Measurements from ENCODE around the gene SYTL3. TPM values are rescaled to one million over a fixed set of nuclear protein-coding genes. Genes with fewer than 3 reads are reported as not detected.

Gene SYTL3
- total RNA-seq, 2 experiments from 2014 or later, result 163 to 180 TPM

- no peak for DNase-seq
- H3K4me3 Mint-ChIP-seq, result no peak overlapping the region
These were observed 131.3 kb downstream of the SYTL3 start for GRCh38 chr6:158780988-158781691.

GRCh38 chr6:158781692-158782373 lies 132.0 kb downstream of the SYTL3 start:
- no peak overlapping the region for H3K27ac Mint-ChIP-seq
- no peak overlapping the region for H3K4me3 Mint-ChIP-seq
- no peak for DNase-seq
- no peaks in the 10 kb centered on the region for H3K27me3 Mint-ChIP-seq
- ATAC-seq, result no peak
- intact Hi-C loops (cut with DNase I, micrococcal nuclease), result no loop called here
- ChIA-PET POLR2A (interaction anchor here (0.6 kb wide), 1 partner anchor 107 kb away, joined by 3 read pairs; no protein-coding TSS in a partner anchor), CTCF (interaction anchor here (0.6 to 1.1 kb wide), 3 partner anchors 90 to 395 kb away, joined by 3 to 5 read pairs (median 3); no protein-coding TSS in a partner anchor)
- no peaks in the 10 kb centered on the region for H3K9me3 Mint-ChIP-seq (ENCODE audit: low read depth)
- H3K36me3 Mint-ChIP-seq (ENCODE audit: low read depth), result peaks cover 79% of the 10 kb centered on the region
- peaks cover 24% of the 10 kb centered on the region for H3K4me1 Mint-ChIP-seq

More at GRCh38 chr6:158780988-158781691, 131.3 kb downstream of the SYTL3 start:
- ChIA-PET CTCF (interaction anchor here (0.6 to 1.6 kb wide), 7 partner anchors 8 to 395 kb away, joined by 3 to 5 read pairs (median 3); no protein-coding TSS in a partner anchor), POLR2A (interaction anchor here (0.6 kb wide), 1 partner anchor 121 kb away, joined by 3 read pairs; no protein-coding TSS in a partner anchor)
- intact Hi-C loops (cut with DNase I, micrococcal nuclease), result no loop called here
- Mint-ChIP-seq H3K27me3 (no peaks in the 10 kb centered on the region), H3K4me1 (peaks cover 27% of the 10 kb centered on the region), H3K9me3 (ENCODE audit: low read depth) (no peaks in the 10 kb centered on the region), H3K36me3 (ENCODE audit: low read depth) (peaks cover 76% of the 10 kb centered on the region), H3K27ac (no peak overlapping the region)
- ATAC-seq, result no peak

GRCh38 chr6:158782432-158783166 lies 132.7 kb downstream of the SYTL3 start:
- Mint-ChIP-seq H3K9me3 (ENCODE audit: low read depth) (no peaks in the 10 kb centered on the region), H3K4me3 (no peak overlapping the region), H3K36me3 (ENCODE audit: low read depth) (peaks cover 78% of the 10 kb centered on the region), H3K27me3 (no peaks in the 10 kb centered on the region), H3K27ac (no peak overlapping the region), H3K4me1 (peaks cover 18% of the 10 kb centered on the region)
- CTCF ChIA-PET, result interaction anchor here (0.6 to 1.0 kb wide), 2 partner anchors 37 to 190 kb away, joined by 4 to 5 read pairs; no protein-coding TSS in a partner anchor
- no peak for ATAC-seq
- DNase-seq, result no peak
- POLR2A ChIA-PET, result no interaction called here
- intact Hi-C loops (cut with DNase I, micrococcal nuclease), result no loop called here

GRCh38 chr6:158783167-158783450 lies 133.3 kb downstream of the SYTL3 start:
- Mint-ChIP-seq H3K27ac (no peak overlapping the region), H3K36me3 (ENCODE audit: low read depth) (peaks cover 77% of the 10 kb centered on the region), H3K4me1 (peaks cover 19% of the 10 kb centered on the region), H3K4me3 (no peak overlapping the region), H3K27me3 (no peaks in the 10 kb centered on the region), H3K9me3 (ENCODE audit: low read depth) (no peaks in the 10 kb centered on the region)
- ATAC-seq, result no peak
- intact Hi-C loops (cut with DNase I, micrococcal nuclease), result no loop called here
- ChIA-PET POLR2A (no interaction called here), CTCF (interaction anchor here (0.6 kb wide), 1 partner anchor 37 kb away, joined by 4 read pairs; no protein-coding TSS in a partner anchor)
- no peak for DNase-seq

GRCh38 chr6:158783851-158784250 lies 134.0 kb downstream of the SYTL3 start:
- DNase-seq (no peak), ATAC-seq (no peak)
- Mint-ChIP-seq H3K27ac (no peak overlapping the region), H3K27me3 (no peaks in the 10 kb centered on the region), H3K9me3 (ENCODE audit: low read depth) (no peaks in the 10 kb centered on the region), H3K4me3 (no peak overlapping the region), H3K36me3 (ENCODE audit: low read depth) (peaks cover 76% of the 10 kb centered on the region), H3K4me1 (peaks cover 16% of the 10 kb centered on the region)
- intact Hi-C loops (cut with DNase I, micrococcal nuclease), result no loop called here
- ChIA-PET POLR2A (no interaction called here), CTCF (no interaction called here)

GRCh38 chr6:158784505-158784904 lies 134.7 kb downstream of the SYTL3 start:
- H3K4me3 Mint-ChIP-seq, result no peak overlapping the region
- ATAC-seq (no peak), DNase-seq (no peak)
- peak overlapping the region; percentile 6 for H3K27ac Mint-ChIP-seq
- peaks cover 18% of the 10 kb centered on the region for H3K4me1 Mint-ChIP-seq
- POLR2A ChIA-PET, result no interaction called here
- CTCF ChIA-PET, result interaction anchor here (1.1 kb wide), 1 partner anchor 189 kb away, joined by 3 read pairs; no protein-coding TSS in a partner anchor
- no peaks in the 10 kb centered on the region for H3K9me3 Mint-ChIP-seq (ENCODE audit: low read depth)
- peaks cover 77% of the 10 kb centered on the region for H3K36me3 Mint-ChIP-seq (ENCODE audit: low read depth)
- intact Hi-C loops (cut with DNase I, micrococcal nuclease), result no loop called here
- H3K27me3 Mint-ChIP-seq, result no peaks in the 10 kb centered on the region

- Mint-ChIP-seq H3K27me3 (no peaks in the 10 kb centered on the region), H3K27ac (no peak overlapping the region), H3K9me3 (ENCODE audit: low read depth) (no peaks in the 10 kb centered on the region), H3K4me1 (peaks cover 23% of the 10 kb centered on the region), H3K36me3 (ENCODE audit: low read depth) (peaks cover 82% of the 10 kb centered on the region), H3K4me3 (no peak overlapping the region)
- CTCF ChIA-PET, result interaction anchor here (0.7 to 1.1 kb wide), 2 partner anchors 9 to 189 kb away, joined by 3 read pairs; no protein-coding TSS in a partner anchor
- ATAC-seq (no peak), DNase-seq (no peak)
- intact Hi-C loops (cut with DNase I, micrococcal nuclease), result no loop called here
- POLR2A ChIA-PET, result interaction anchor here (0.7 kb wide), 1 partner anchor 932 kb away, joined by 4 read pairs; no protein-coding TSS in a partner anchor
These were observed 135.2 kb downstream of the SYTL3 start for GRCh38 chr6:158785036-158785435.

GRCh38 chr6:158786645-158787304 lies 136.9 kb downstream of the SYTL3 start:
- Mint-ChIP-seq H3K9me3 (ENCODE audit: low read depth) (no peaks in the 10 kb centered on the region), H3K27me3 (no peaks in the 10 kb centered on the region), H3K36me3 (ENCODE audit: low read depth) (peaks cover 77% of the 10 kb centered on the region), H3K27ac (no peak overlapping the region), H3K4me1 (peaks cover 39% of the 10 kb centered on the region), H3K4me3 (no peak overlapping the region)
- intact Hi-C loops (cut with DNase I, micrococcal nuclease), result no loop called here
- DNase-seq (no peak), ATAC-seq (no peak)
- CTCF ChIA-PET, result interaction anchor here (2.7 kb wide), 1 partner anchor 186 kb away, joined by 10 read pairs; no protein-coding TSS in a partner anchor
- POLR2A ChIA-PET, result interaction anchor here (0.7 kb wide), 1 partner anchor 376 kb away, joined by 11 read pairs; no protein-coding TSS in a partner anchor

- CTCF ChIA-PET, result interaction anchor here (2.7 kb wide), 1 partner anchor 185 kb away, joined by 10 read pairs; no protein-coding TSS in a partner anchor
These were observed 137.5 kb downstream of the SYTL3 start for GRCh38 chr6:158787395-158787794.

GRCh38 chr6:158789115-158789917 lies 139.5 kb downstream of the SYTL3 start:
- DNase-seq, result peak; percentile 57

More at GRCh38 chr6:158787395-158787794, 137.5 kb downstream of the SYTL3 start:
- H3K36me3 Mint-ChIP-seq (ENCODE audit: low read depth), result peaks cover 70% of the 10 kb centered on the region
- H3K27me3 Mint-ChIP-seq, result no peaks in the 10 kb centered on the region
- no peaks in the 10 kb centered on the region for H3K9me3 Mint-ChIP-seq (ENCODE audit: low read depth)
- POLR2A ChIA-PET, result no interaction called here
- no peak overlapping the region for H3K4me3 Mint-ChIP-seq
- no peak overlapping the region for H3K27ac Mint-ChIP-seq
- ATAC-seq (no peak), DNase-seq (no peak)
- H3K4me1 Mint-ChIP-seq, result peaks cover 43% of the 10 kb centered on the region
- intact Hi-C loops (cut with DNase I, micrococcal nuclease), result no loop called here

More at GRCh38 chr6:158789115-158789917, 139.5 kb downstream of the SYTL3 start:
- POLR2A ChIA-PET, result interaction anchor here (0.6 to 0.7 kb wide), 3 partner anchors 8 to 318 kb away, joined by 3 read pairs; no protein-coding TSS in a partner anchor
- H3K27me3 Mint-ChIP-seq, result no peaks in the 10 kb centered on the region
- peaks cover 61% of the 10 kb centered on the region for H3K4me1 Mint-ChIP-seq
- H3K36me3 Mint-ChIP-seq (ENCODE audit: low read depth), result peaks cover 58% of the 10 kb centered on the region
- no peaks in the 10 kb centered on the region for H3K9me3 Mint-ChIP-seq (ENCODE audit: low read depth)
- peak overlapping the region; percentile 24 for H3K4me3 Mint-ChIP-seq
- peak overlapping the region; percentile 90 for H3K27ac Mint-ChIP-seq
- ATAC-seq, result peak; percentile 72
- intact Hi-C loops (cut with DNase I, micrococcal nuclease), result no loop called here
- CTCF ChIA-PET, result interaction anchor here (0.5 to 2.7 kb wide), 14 partner anchors 8 to 345 kb away, joined by 3 to 10 read pairs (median 4); no protein-coding TSS in a partner anchor
